ENCODE measurements around the gene ATP6V1G1.

ATP6V1G1 gene

DNA sequence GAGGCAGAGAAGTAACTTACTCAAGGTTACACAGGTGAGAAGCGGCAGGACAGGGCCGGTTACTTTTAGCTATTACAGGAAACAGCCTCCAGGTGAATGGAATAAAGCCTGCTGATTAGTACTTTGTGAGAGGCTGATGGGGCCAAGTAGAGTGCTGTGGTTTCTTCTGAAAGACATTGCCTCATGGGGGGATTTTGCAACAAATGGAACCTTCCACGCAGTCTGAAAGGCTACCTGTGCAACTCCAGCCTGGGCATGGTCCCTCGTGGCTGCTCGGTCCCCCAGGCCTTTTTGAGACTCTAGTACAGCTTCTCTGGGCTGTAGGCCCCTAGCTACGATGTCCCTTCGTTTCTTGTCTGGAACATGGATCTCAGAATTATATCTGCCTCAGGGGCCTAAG, 25.5 kb downstream of the ATP6V1G1 start:
- DNase-seq, result no peak

DNA sequence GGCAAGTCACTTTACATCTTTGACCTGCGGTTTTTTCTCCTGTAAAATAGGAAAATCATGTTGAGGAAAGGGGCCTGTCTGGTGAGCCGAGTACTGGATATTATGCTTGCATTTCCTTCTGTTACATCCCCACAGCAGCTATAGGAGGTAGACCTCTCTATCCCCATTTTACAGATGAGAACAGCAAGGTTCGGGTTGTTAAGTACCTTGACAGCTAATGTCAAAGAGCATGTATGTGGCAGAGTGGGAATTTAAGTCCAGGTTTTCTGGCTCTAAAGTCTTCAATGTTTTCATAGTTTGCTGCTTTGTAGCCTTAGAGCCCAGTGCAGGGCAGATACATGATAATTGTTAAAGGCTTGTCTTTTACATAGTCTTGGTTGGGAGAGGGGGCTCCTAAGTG, 26.4 kb downstream of the ATP6V1G1 start:
- no peak for DNase-seq

DNA sequence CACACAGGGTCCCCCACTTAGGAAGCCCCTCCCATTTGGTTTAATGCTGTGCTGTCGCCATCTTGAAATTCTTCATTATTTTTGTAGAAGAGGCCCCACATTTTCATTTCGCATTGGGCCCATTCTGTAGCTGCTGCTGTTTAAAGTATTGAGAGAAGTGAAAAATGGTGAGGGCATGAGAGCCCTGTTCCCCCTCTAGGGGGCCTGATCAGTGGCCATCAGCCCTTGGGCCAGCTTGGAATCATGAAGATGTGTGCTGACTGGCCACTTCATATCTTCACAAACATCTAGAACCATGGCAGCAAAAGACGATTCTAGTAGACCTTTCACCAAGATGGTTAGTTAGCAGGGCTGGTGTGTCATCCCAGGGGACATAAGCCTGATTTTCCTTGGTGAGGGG, 26.8 kb downstream of the ATP6V1G1 start:
- DNase-seq, result no peak

DNA sequence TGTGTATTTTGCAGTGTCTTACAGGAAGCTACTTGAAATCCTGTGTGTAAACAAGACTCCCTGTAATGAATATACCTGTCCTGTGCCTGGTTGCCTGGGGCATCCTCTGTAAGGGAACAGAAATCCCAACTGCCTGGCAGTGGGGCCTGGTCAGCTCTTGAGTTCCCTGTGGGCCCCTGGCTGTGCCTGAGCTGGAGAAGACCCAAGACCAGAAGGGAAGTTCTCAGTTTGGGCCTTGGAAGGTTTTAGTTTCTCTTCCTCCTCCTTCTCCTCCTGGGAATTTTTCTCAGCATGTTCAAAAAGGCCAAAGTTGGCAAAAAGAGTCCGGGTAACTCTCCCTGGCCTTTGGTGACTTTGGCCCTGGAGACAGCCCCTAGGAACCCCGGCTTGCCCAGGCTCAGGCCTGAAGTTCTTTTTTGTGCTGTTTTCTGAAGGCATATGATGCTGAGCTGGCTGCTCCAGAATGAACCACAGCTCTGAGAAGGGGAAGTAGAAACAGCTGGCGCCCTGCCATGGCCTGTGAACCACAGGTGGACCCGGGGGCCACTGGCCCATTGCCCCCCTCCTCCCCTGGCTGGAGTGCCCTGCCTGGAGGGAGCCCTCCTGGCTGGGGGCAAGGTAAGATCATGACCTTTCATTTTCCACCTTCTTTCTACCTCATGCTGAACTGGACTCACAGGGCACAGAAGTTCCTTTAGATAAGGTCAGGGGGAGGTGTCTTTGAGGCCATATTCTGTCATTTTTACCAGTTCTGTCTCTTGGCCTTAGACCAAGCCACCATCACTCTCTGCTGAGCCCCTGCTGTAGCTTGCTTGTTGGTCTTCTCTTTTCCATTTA, 29.3 kb downstream of the ATP6V1G1 start:
- no peak for DNase-seq

- no peak for DNase-seq
Observed at GRCh38 chr9:114619191-114619761, 31.7 kb downstream of the ATP6V1G1 start.

DNA sequence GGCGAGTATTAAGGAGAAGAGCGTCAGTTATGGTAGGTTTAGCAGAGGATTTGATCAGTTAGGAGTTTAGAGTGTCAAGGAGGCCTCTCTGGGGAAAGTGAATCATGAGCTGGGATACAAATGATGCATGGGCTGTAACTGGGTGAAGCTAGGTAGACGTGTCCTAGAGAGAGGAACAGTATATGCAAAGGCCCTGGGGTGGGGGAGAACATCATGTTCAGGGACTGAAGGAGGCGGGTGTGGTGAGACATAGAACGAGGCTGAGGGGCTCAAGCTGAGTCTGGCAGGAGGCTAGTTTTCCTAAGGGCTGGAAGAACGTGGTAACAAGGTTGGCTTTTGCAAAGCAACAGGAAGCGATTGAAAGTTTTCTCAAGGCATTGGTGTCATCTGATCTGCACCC, 34.0 kb downstream of the ATP6V1G1 start:
- no peak for DNase-seq

DNA sequence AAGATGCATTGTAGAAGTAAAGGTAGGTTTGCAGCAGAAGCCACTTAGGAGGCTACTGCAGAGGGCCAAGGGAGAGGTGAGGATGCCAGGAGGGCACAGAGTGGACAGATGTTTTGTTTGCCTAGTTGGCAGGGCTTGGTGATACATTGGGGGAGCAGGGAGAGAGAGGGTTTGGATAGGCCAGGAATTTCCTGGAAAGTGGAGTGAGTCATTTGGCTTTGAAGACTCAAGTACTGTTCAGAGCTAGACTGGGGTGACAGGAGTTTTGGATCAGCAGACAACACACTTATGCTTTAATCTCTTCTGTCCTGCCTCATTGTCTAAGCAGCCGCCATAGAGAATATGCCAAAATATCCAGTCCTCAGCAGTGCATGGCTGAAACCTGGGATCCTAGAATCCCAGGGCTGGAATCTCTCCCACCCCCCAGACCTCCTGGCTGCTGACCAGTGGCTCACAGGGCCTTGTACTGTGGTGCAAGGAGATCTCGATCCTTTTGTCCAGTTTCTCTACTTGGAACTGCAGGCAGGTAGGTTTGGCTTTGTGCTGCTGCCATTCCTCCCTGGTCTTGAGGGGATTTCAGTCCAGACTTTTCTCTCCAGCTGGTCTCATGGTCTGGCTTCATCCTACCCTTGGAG, 34.5 kb downstream of the ATP6V1G1 start:
- DNase-seq, result no peak

GRCh38 chr9:114624677-114625076, 37.1 kb downstream of the ATP6V1G1 start:
- DNase-seq, result no peak

DNA sequence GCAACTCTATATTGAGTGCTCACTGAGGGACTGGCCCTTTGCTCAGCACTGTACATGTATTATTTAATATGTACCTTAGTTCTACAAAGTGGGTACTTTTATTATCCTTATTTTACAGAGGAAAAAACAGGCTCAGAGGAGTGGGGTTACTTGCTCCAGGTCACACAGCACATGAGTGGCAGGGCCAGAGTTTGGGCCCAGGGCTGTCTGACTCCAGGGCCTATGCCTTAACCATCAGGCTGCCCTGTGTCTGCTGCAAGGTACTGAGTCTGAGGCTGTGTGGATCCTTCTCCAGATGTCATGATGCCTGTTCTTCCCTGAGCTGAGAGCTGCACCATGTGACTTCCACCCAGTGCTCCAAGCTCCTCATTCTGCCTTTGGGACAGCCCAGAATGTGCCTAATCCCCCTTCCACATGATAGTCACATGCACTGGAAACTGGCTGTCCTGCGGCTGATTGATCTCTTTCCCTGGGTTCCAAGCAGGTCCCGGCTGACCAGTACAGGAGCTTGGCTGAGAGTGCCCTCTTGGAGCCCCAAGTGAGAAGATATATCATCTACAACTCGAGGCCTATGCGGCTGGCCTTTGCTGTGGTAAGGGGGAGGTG, 38.9 kb downstream of the ATP6V1G1 start:
- DNase-seq, result no peak

- DNase-seq, result no peak
Observed at GRCh38 chr9:114627553-114627952, 40.0 kb downstream of the ATP6V1G1 start.

GRCh38 chr9:114629563-114630090, 42.1 kb downstream of the ATP6V1G1 start:
- no peak for DNase-seq

DNA sequence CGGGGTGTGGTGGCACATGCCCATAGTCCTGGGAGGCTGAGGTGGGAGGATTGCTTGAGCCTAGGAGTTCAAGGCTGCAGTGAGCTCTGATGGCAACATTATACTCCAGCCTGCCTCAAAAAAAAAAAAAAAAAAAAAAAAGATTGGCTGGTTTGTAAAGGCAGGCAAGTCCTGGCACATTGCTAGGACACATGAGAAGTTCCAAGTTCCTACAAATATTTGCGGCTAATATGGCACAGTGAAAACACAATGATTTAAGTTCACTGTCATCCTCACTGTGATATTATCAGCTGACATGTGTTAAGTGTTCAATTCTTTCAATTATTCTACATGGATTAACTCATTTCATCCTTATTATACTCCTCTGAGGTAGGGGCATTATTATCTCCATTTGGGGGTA, 43.6 kb downstream of the ATP6V1G1 start:
- no peak for DNase-seq

DNA sequence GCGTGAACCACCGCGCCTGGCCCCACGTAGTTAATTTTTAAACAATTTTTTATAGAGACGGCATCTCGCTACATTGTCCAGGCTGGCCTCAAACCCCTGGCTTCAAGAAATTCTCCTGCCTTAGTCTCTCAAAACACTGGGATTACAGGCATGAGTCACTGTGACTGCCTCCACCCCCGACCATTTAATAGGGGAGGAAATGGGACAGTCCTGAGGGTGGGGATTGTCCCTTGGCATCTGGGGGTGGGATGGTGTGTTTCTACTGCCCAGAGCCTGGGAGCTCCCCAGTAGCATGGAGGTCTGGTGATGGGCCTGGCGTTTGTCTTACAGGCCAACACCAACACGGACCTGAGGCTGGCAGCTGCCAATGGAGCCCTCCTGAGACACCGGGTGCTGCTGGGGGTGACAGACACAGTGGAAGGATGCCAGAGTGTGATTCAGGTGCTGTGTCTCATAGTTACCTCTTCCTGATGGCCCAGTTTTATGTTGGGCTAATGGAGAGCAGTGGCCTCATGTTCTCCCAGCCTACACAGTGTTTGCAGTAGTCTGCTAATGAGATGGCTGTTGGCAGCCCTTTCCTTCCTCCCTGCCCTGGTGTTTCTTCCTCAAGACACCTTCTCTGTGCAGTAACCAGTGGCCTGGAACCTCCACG, 46.0 kb downstream of the ATP6V1G1 start:
- no peak for DNase-seq

DNA sequence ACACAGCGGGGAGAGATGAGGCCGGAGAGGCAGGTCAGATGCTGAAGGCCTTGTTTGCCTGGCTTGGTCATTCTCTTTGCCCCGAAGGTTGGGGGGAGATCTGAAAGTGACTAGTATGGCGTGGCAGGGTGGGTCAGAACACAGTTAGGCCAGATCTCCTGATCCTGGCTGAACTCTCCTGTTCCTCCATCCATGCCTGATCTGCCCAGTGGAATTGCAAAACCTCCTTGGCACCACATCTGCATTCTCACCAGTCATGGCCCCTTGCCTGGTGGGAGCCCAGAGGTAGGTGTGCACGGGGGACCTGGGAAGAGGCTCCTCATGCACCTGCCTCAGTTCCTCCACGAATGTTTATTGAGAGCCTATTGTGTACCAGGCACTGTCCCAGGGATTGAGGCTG, 46.8 kb downstream of the ATP6V1G1 start:
- no peak for DNase-seq

DNA sequence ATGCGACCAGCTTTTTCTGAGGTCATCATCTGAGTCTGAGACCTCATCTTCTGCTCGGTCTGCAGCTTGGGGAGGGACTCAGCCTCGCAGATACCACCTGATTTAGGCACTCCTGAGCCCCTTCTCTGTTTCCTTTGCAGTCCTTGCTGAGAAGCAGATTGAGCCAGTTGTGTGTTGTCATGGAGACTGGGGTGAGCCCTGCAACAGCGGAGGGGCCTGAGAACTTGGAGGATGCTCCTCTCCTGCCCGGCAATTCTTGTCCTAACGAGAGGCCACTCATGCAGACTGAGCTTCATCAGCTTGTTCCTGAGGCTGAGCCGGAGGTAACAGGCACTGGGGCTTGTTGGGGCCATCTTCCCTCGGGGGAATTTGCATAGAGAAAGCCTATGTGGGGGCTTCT, 50.8 kb downstream of the ATP6V1G1 start:
- no peak for DNase-seq

GRCh38 chr9:114641967-114642366, 54.4 kb downstream of the ATP6V1G1 start:
- DNase-seq, result no peak

DNA sequence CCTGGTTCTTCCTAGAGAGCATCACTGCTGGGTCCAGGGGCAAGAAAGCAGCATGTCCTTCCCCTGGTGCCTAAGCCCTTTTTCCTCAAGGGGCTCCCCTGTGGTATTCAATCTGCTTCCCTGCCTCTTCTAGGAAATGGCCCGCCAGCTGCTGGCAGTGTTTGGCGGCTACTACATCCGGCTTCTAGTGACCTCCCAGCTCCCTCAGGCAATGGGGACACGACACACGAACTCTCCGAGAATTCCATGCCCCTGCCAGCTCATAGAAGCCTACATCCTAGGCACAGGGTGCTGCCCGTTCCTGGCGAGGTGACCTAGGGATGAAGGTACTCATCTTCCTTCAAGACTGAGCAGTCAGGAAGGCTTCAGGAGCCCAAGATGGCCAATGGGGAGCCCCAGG, 55.4 kb downstream of the ATP6V1G1 start:
- DNase-seq, result no peak

- DNase-seq, result no peak
Observed at GRCh38 chr9:114643896-114644295, 56.3 kb downstream of the ATP6V1G1 start.
